H54 (cell line): Measurements from ENCODE around the gene ANKMY1.
"Not testable (repeated sequence)": the region's sequence is repeated elsewhere in the genome, so short reads cannot be mapped to it uniquely, and the experiment has no call there.

Source experiments
- DNase-seq: peaks from one replicate; pipeline ENCODE4 v3.0.0; 2011; ENCODE audit warnings: low spot score, mixed read lengths; ENCODE audit not compliant: insufficient read length
- FAIRE-seq: peaks from 3 replicates; lab custom pipeline; 2011; peaks lifted over from hg19 to GRCh38; lab: Jason Lieb, UNC
- POLR2A ChIP-seq: IDR thresholded peaks from 2 replicates; pipeline ENCODE4 v1.6.1; 2011; ENCODE audit warnings: low read depth, mild to moderate bottlenecking, low read length

The ANKMY1 gene

GRCh38 chr2:240526521-240526920, 31.3 kb downstream of the ANKMY1 start:
- no peak for DNase-seq
- no peak for FAIRE-seq
- no peak for TF ChIP-seq POLR2A

DNA sequence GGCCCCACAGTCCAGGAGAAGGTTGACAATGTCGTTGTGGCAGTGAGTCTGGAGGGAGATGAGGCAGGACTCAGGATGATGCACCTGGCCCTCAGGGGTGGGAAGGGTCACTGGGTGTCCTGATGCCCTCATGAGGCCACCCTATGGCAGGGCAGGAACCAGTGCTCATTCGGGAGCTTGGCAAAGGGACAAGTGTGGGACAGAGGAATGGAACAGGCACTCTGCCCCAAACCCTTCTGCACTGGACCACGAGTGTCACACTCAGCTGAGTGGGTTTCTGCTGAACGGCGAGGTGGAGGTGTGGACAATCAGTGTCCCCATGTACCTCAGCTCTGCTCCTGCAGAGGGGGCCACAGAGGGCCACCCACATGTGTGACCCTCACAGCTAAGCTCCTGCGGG, 32.0 kb downstream of the ANKMY1 start:
- FAIRE-seq: no peak
- TF ChIP-seq POLR2A: no peak
- DNase-seq: no peak

DNA sequence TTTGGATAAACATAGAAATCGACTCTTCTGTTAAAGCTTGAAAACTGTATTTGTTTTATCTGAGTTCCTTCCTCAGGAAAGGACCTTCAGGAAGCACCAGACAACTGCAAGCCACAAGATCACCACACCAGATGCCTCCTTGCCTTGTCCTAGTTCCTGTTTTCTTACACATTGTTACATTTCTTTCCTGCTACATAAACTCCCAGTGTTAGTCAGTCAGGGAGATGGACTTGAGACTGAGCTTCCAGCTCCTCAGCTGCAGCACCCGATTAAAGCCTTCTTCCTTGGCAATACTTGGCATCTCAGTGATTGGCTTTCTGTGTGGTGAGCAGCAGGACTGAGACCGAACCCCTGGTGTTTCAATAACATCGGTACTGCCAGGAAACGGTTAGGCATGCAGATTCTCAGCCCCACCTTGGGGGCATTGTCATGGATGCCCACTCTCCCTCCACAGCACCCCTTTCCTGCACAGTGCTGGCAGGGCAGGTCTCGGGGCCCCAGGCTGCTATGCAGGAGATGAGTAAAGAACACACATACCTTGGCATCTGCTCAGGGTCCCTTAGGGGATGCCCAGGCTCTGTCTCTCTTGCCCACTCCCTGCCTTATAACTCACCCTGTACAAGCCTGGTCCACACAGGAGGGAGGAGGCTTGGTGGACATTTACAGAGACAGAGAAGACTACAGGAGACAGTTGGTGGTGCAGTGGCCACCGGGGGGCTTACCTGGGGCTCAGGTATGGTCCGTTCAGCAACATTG, 32.6 kb downstream of the ANKMY1 start:
- TF ChIP-seq POLR2A: no peak
- DNase-seq (no peak), FAIRE-seq (no peak)

DNA sequence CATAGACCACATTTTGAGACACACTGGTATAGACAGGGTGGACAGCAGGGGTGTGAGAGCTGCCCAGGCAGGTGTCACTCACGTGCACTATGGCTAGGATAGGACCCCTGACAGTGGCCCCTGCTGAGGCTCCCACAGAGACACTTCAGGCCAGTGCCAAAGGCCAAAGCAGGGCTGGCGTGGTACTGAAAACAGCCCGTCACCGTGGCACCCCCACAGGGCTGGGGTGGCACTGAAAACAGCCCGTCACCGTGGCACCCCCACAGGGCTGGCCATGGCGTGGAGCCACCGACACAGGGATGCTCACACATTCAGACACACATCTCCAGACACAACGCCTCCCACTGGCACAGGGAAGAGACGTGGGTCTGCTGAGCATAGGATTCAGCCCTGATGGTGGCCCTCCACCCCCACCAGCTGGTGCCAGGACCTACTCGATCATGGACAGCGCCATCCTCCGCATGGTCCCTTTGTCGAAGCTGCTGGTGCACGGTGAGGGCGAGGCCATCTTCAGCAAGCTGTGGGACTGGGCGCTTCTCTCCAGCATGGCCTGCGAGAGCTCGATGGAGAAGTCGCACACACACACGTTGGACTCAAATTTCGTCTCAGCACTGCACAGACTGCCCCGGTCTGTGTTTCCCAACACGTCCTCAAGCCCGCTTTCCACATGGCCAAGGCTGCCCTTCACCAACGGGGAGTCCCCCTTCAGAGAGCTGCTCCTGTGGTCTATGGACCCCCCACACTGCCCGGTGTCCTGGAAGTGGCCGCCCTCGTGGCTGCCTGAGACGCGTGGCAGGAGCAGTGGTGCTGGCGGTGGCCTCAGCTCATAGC, 34.1 kb downstream of the ANKMY1 start:
- DNase-seq (no peak), FAIRE-seq (no peak)
- TF ChIP-seq POLR2A: no peak

DNA sequence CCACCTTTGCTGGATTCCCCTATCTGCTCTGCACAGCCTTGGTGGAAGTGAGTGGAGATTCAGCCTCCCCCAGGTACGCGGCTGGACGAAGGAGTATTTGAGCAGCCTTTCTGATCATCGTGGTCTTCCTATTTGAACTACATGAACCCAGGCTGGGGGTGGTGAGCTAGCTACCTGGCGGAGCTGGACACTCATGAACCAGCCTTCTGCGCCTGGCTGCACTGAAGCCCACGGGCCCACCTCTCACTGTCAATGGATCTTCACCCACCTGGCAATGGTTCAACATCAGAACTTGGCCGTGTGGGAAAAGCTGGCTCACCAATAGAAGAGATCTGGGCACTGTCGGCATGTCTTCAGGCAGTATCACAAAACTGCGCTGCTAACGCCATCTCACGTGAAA, 35.4 kb downstream of the ANKMY1 start:
- TF ChIP-seq POLR2A: no peak
- DNase-seq (no peak), FAIRE-seq (no peak)

GRCh38 chr2:240521885-240522284, 35.9 kb downstream of the ANKMY1 start:
- DNase-seq, FAIRE-seq: not testable (repeated sequence)

GRCh38 chr2:240520974-240521350, 36.8 kb downstream of the ANKMY1 start:
- no peak for FAIRE-seq
- no peak for DNase-seq
- TF ChIP-seq POLR2A: no peak

DNA sequence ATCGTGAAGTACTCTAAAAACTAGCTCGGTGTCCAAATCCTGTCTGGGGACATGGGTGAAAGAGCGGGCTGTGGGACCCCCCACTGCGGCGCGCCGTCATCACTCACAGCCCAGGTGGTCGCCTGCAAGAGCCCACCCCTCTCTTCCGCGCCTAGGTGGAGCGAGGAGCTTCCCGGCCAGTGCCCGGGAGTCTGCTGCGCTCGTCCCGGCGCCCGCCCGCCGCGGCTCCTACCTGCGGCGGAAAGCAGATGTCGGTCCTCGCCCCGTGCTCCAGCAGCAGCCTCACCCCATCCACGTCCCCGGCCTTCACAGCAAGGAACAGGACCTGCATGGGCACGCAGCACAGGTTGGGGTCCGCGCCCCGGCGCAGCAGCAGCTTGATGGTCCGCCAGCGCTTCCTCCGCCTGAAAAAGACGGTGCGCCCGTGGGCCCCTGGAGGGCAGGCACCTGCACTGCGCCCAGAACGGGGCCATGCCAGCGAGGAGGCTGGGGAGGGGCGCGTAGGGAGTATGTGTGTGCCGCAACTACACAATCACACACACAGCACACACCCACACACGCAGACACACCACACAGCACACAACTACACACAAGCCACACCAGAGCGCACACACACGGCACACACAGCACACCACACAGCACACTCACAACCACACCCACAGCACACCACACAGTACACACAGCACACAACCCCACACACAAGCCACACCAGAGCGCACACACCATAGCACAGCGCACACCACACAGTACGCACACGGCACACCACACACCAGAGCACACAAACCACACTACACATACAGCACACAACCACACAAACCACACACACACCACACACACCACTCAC, 37.4 kb downstream of the ANKMY1 start:
- no peak for TF ChIP-seq POLR2A
- FAIRE-seq (no peak), DNase-seq (no peak)

DNA sequence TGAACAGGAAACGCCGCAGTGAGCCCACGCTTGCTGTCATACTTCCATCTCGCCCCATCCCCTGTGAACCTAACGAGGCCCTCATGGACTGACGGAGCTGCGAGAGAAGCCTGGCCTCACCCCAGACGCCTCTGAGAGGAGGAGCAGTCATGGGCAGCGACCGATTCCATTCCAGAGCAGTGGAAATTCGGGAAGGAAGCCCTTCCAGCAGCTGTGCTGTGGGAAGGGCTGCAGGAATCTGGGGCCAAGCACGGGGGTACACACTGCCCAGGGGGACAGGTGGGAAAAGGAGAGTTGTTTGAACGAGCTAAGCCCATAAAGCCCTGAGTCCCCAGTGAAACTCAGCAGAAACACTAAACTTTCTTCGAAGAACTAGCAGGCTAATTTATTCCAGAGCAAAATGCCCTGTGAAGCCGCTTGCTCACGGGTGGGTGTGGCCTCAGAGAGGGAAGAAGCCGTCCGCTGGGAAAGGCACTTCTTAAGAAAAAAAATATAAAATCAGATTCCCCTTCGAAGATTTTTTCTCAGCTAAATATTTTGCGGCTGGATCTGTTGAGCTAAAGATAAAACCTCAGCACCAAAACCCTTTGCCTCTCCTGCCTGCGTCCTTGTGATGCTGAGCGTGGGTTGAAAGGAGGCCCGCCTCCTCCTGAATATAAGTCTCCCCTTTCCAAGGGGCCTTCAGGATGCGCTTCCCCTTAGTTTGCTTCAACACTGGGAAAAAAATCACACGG, 38.2 kb downstream of the ANKMY1 start:
- FAIRE-seq: no peak
- no peak for DNase-seq
- TF ChIP-seq POLR2A: no peak

DNA sequence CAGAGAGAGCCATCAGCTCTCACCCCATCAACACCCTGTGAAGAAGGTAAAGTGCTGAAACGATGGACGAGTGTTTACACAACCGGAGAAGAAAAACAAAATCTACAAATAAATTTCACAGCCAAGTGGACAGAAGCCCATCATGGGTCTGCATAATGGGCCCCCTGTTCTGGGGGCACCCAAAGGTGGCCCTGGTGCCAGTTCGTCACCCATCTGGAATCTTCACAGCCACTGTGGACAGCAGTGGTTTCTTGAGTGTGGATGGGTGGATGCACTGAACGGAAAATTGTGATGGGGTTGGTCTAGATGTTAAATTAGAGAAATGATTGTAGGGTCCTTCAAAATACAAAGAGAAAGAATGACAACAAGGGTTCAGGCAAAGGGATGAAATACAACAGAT, 38.8 kb downstream of the ANKMY1 start:
- DNase-seq (no peak), FAIRE-seq (no peak)
- TF ChIP-seq POLR2A: no peak

DNA sequence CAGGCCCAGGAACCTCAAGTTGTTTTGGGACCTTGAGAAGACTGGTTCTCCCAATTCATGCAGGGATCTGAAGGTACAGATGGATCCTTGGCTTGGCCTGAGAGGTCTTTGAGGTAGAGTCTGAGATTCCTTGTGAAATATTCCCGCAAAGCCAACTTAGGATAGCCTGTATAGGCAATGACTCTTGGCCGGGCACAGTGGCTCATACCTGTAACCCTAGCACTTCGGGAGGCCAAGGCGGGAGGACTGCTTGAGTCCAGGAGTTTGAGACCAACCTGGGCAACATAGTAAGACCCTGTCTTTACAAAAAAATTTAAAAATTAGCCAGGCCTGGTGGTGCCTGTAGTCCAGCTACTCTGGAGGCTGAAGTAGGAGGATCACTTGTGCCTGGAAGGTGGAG, 40.4 kb downstream of the ANKMY1 start:
- no peak for TF ChIP-seq POLR2A
- no peak for FAIRE-seq
- DNase-seq: no peak

DNA sequence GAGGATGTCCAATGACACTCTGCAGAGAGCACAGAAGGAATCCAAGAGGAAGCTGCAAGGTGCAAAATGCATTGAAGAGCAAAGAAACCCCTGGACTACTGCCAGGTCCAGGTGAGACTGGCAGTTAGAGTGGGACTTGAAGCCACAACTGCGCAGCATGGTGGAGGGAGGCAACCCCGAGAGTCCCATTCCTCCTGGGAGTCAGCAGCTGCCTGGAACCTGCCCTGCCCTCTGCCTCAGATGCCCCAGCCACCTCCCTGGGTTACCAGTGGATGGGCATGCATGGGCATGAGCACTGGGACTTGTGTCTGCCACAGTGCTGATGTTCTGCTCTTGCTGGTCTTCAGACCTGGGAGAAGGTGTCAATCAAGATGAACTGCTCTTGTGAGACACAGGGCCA, 43.2 kb downstream of the ANKMY1 start:
- FAIRE-seq (no peak), DNase-seq (no peak)
- no peak for TF ChIP-seq POLR2A

DNA sequence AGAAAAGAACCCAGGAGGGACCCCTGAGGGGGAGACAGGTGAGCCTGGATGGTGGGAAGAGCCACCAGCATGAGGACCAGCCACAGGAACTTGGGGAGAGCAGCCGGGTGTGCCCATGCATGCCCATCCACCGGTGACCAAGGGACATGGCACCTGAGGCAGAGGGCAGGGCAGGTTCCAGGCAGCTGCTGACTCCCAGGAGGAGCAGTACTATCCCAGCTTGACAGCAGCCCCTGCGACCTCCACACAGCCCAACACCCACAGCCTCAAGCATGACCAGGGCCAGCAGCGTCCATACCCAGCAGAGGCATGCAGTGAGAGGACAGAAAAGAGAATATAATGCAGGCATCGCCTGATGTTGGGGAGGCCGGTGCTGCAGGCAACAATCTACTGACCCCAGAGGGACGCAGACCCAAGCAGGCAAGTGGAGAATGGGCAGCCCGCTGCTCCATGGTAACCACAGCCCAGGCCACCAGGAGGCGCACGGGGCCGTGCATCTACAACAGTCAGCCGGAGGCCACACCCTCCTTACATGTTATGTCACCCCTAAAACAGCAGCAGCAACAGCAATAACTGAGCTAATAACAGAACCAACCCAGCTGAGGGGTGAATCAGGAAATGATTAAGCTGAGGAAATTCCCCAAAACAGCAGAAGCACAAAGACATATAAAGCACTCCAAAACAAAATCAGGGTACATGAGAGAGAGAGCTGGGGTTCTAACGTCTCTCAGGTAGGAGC, 44.1 kb downstream of the ANKMY1 start:
- FAIRE-seq: peak; percentile 67

More for the DNA sequence above, 44.1 kb downstream of the ANKMY1 start:
- DNase-seq: peak; percentile 91
- no peak for TF ChIP-seq POLR2A
